NAMALWA (cell line): ENCODE measurements around the gene GALNT10.
"Not testable (repeated sequence)": the region's sequence is repeated elsewhere in the genome, so short reads cannot be mapped to it uniquely, and the experiment has no call there.

Source experiments
- DNase-seq: peaks from one replicate; pipeline ENCODE4 v3.0.0-alpha.2; 2015; ENCODE audit warnings: low spot score

The GALNT10 gene

GRCh38 chr5:154356020-154356655, 165.6 kb downstream of the GALNT10 start:
- DNase-seq: no peak

DNA sequence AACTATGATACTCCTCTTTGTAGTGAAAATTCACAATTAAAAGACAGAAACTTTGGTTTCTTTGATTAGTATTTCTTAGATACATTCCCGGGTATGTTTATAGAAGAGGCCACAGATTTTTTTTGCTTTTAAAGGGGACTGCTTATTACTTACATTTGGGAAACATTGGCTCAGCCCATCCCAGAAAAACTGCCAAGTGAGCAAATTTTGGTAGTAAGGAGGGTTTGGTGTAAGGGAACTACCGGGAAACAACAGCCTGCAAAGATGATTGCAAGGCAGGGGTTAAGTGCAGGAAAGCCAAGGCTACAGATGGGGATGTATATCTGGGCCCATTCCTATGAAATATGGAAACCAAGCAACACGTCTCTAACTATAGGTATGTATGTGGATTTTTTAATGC, 166.4 kb downstream of the GALNT10 start:
- no peak for DNase-seq

GRCh38 chr5:154358516-154359220, 168.1 kb downstream of the GALNT10 start:
- DNase-seq: no peak

- DNase-seq: no peak
Measured at GRCh38 chr5:154359221-154359573, 168.7 kb downstream of the GALNT10 start.

- DNase-seq: not testable (repeated sequence)
Measured at GRCh38 chr5:154360241-154360640, 169.7 kb downstream of the GALNT10 start.

- DNase-seq: no peak
Measured at GRCh38 chr5:154363411-154363810, 172.9 kb downstream of the GALNT10 start.

DNA sequence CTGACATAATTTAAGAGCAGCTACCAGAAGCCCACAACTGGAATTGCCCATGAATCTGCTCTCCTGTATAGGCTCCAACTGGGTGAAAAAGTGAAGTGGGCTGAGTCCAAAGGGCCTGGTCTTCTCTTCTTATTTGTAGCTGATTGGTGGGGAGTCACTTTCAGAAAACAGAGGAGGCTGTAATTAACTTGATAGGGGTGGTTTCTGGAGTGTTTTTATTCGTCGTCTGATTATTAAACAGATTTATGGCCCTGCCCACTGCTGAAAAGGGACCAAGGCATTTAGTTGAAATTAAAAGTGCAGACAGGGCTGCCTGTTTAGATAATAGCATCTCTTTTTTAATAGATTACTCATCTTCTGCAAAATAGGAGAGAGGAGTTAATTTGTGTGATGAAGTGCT, 174.2 kb downstream of the GALNT10 start:
- no peak for DNase-seq

GRCh38 chr5:154365823-154366222, 175.3 kb downstream of the GALNT10 start:
- DNase-seq: no peak

GRCh38 chr5:154366353-154366752, 175.8 kb downstream of the GALNT10 start:
- DNase-seq: no peak

DNA sequence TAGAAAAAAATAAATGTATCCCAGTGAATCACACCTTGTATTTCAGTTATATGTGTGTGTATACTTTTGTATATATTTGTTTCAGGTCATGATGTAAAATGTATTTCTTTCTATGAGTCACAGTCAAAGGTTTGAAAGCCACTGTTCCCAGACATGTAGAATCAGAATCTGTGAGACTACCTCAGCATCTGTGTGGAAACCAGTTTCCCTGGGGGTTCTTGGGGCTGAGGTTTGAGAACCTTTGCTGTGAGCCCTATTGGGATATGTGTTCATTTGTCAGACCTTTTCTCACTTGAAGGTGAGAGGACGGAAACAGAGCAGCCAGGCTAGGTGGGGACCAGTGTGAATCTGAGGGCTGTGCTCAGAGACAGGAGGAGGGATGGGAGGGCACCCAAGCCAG, 176.6 kb downstream of the GALNT10 start:
- no peak for DNase-seq

DNA sequence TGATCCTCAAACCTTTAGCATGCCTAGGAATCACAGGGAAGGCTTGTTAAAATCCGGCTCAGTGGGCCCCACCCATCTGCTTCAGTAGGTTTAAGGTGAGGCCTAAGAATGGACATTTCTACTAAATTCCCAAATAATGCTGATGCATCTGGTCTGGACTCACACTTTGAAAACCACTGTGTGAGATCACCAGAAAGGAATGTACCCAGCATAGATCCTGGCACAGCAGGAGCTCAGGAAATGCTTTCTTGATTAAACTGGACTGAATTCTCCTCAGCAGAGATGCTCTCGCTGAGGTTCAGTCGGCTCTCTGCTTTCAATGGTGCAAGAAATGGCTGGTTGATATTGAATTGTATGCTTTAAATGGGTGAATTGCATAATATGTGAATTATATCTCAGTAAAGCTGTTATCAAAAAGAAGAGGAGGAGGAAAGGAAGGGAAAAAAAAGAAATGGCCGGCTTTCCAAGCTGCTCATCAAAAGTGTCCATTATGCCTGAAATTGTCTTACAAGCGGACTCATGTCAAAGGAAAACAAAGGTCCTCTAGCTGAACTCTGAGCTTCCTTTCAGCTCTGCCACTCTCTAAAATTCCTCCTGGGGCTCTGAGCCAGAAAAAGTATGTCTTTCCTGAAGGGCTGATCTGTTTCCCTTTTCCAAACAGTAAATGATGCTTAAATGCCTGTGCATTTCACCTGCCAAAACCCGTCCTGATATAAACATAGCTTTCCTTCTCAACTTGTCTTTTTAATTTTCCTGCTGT, 177.7 kb downstream of the GALNT10 start:
- no peak for DNase-seq

- no peak for DNase-seq
Measured at GRCh38 chr5:154369682-154370081, 179.1 kb downstream of the GALNT10 start.

DNA sequence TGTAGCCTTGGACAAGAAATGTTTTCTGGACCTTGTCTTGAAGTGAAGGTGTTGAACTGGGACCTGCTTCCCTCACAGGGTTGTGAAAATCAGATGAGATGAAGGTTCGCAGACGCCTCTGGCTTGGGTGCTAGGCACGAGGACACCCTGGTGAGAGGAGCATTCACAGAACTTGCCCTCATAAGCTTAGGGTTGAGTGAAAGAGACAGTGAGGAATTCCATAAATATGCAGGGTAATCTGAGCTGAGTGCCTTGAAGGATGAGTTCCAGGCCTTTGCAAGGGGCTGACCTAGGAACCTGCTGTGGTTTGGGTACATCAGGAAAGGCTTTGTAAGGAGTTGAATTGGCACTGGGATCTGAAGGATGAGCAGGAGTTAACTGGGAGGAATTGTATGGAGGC, 179.6 kb downstream of the GALNT10 start:
- no peak for DNase-seq

DNA sequence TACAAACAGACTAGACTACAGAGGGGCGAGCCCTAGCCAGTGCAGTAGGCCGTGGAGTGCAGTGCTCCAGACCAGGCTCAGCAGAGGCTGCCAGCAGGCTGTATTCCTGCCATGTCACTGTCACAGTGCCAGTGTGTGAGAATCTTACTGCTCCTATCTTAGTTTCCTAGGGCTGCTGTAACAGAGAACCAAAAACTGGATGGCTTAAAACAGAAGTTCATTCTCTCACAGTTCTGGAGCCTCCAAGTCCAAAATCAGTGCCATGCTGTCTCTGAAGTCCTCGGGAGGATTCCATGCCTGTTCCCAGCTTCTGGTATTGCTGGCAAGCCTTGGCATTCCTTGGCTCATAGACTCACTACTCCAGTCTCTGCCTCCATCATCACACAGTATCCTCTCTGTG, 180.3 kb downstream of the GALNT10 start:
- DNase-seq: no peak

- no peak for DNase-seq
Measured at GRCh38 chr5:154371687-154372086, 181.2 kb downstream of the GALNT10 start.

DNA sequence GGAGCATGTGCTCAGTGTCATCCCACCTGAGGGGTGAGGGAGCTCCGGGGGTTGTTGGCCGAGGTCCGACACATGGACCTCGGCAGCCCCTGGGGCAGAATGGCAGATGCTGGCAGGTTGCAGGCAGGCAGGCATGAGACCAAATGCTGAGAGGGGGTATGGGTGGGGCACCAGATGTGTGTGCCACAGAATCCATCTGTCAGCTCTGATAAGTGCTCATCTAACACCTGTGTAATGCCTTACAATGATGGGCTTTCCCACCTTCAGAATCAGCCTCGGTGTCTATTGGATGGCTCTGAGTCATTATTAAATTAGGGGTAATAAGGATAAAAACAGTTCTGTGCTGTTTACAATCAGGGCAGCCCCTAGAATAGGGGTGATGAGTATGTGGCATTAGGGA, 182.1 kb downstream of the GALNT10 start:
- no peak for DNase-seq

DNA sequence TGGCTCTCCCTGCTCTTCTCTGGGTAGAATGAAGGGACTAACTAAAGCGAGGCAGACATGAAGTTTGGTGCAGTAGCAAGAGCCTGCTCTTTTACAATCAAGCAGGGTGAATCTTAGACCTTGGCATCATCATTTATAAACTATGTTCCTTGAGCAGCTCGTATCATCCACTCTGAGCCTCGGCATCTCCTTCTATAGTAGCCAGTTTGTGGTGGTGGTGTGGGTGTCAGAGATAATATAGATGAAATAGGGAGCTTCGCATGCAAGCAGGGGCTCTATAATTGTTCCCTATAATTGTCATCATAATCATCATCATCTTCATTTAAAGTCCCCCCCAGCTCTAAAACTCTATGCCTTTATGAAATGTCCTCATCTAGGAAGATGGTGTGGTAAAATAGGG, 182.8 kb downstream of the GALNT10 start:
- no peak for DNase-seq

DNA sequence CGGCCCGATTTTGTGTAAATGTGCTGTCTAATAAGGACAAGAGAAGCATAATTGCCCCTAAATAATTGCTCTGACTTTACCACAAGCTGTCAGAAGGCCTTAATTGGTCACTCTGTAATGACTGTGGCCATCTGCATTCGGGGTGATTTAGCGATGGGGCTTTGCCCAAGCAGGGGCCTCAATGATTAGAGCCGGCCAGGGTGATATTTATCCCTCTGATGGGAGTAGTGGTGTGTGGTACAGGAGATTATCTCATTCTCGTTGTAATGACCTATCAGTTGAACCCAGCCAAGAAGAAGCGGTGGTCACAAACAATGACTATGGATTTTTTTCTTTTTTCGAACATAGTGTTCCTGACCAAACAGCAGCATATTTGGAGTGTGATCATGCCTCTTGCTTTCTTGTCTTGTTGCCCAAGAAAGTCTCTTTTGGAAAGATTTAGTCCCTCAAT, 183.2 kb downstream of the GALNT10 start:
- DNase-seq: no peak

DNA sequence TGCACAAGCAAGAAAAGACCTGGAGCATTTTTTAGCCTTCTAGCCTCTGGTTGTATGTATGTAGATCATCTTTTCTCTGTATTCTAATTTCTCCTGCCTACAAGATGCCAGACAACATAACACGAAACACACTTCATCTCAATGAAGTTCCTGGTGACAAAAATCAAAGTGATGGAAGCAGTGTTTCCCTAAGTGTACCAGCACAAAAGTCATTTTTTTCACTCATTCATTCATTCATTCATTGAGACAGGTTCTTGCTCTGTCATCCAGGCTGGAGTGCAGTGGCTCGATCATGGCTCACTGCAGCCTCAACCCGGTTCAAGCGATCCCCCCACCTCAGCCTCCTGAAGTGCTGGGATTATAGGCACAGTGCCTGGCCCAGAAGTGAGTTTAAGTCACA, 183.7 kb downstream of the GALNT10 start:
- DNase-seq: no peak

- DNase-seq: no peak
Measured at GRCh38 chr5:154375329-154376008, 184.9 kb downstream of the GALNT10 start.

DNA sequence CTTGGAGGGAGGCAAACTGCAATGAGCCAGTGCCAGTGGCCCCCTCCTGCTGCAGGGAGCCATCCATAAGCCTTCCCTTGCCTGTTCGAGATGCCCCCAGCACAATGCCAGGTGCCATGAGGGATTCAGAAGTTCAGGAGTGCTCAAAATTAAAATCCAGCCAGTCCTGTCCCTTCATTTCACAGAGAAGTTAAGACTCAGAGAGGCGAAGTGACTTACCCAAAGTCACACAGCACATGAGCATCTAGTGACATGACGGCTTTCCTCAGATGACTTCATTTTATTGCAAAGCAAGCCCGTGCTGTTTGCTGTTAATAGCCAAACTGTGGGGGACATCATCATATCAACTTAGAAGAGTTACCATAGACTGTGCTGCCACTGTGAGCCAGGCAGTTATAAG, 185.9 kb downstream of the GALNT10 start:
- DNase-seq: no peak

GRCh38 chr5:154377754-154378533, 187.4 kb downstream of the GALNT10 start:
- DNase-seq: no peak
